ENCODE measurements around the gene DCDC1.

DNA sequence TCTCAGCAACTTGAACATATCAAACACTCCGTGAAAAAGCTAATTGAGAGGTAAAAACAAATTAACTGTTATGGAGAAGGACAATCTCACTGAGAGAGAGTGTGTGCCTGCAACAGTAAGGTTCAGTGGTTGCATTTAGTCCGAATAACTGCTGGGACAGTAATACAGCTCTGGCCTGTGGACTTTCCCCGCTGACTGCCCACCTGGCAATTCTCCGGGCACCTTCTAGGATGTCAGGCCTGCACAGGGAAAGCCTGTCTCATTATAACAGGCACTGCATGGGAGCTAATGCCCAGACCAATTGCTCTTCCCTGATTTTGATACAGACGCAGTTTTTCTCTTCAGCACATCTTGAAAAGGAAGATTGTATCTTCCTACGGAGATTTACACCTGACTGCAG, 251.0 kb downstream of the DCDC1 start:
- TF ChIP-seq POLR2AphosphoS5 (IDR thresholded peaks at IDR 0.05) (no peak), POLR2A (IDR thresholded peaks at IDR 0.05; ENCODE audit: low read depth) (no peak)
- TF ChIP-seq, protein P1, sequence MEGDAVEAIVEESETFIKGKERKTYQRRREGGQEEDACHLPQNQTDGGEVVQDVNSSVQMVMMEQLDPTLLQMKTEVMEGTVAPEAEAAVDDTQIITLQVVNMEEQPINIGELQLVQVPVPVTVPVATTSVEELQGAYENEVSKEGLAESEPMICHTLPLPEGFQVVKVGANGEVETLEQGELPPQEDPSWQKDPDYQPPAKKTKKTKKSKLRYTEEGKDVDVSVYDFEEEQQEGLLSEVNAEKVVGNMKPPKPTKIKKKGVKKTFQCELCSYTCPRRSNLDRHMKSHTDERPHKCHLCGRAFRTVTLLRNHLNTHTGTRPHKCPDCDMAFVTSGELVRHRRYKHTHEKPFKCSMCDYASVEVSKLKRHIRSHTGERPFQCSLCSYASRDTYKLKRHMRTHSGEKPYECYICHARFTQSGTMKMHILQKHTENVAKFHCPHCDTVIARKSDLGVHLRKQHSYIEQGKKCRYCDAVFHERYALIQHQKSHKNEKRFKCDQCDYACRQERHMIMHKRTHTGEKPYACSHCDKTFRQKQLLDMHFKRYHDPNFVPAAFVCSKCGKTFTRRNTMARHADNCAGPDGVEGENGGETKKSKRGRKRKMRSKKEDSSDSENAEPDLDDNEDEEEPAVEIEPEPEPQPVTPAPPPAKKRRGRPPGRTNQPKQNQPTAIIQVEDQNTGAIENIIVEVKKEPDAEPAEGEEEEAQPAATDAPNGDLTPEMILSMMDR (IDR thresholded peaks at IDR 0.05), result no peak

Measured in esophagus muscularis mucosa (tissue), 3 donors.